Measurements from ENCODE around the gene PLEKHD1.
"Not testable (repeated sequence)": the region's sequence is repeated elsewhere in the genome, so short reads cannot be mapped to it uniquely, and the experiment has no call there.

PLEKHD1 gene

DNA sequence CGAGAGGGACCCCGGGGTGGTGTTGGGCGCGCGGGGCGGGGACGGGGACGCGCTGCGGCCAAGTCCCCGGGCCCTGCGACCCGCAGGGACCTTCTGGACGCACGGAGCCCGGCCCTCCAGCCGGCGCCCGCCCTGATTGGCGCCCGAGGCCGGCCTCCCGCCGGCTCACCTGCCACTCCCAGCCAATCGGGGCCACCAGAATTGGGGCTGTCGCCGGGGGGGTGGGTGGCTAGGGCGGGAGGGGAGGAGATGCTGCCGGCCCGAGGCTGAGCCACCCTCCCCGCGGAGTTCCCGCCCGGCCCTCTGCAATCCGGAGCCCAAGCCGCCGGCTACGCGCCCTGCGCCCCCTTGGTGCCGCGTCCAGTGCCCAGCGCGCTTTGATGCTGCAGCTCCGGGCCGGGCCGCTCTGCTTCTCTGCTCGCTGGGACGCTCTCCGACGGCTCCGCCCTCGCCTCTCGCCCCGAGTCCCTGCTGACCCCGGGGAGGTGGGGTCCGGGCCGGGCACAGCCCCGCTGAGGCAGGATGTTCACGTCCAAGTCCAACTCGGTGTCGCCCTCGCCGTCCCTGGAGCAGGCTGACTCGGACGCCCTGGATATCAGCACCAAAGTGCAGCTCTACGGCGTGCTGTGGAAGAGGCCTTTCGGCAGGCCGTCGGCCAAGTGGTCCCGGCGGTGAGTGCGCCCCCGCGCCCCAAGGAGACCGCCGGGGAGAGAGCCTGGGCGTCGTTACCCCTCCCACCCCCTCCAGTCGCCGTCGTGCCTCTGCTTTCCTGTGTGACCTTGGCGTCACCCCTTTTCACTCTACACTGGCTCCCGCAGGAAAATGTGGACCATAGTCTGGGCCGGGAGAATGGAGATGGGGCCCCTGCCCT lies at the start of gene PLEKHD1:
TSS of gene PLEKHD1 (plus strand) at position 285 of the 871 bp plus-strand sequence. CDS start at position 523, 238 bp downstream.
- DNase-seq: no peak

GRCh38 chr14:69439521-69440270 lies 44.8 kb upstream of the PLEKHD1 start:
- DNase-seq: no peak

GRCh38 chr14:69441948-69442347 lies 42.6 kb upstream of the PLEKHD1 start:
- DNase-seq: no peak

GRCh38 chr14:69443296-69443805 lies 41.2 kb upstream of the PLEKHD1 start:
- DNase-seq: no peak

DNA sequence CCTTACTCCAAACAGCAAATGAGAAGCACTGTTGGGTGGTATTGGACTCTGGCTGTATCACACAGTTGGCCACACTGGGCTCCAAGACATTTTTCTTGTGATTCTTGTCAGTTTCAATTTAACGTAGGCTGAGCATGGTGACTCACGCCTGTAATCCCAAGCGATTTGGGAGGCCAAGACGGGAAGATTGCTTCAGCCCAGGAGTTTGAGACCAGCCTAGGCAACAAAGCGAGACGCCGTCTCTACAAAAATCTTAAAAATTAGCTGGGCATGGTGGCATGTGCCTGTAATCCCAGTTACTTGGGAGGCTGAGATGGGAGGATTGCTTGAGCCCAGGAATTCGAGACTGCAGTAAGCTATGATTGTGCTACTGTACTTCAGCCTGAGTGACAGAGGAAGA lies 35.3 kb upstream of the PLEKHD1 start:
- no peak for DNase-seq

GRCh38 chr14:69451941-69452340 lies 32.6 kb upstream of the PLEKHD1 start:
- DNase-seq: no peak

DNA sequence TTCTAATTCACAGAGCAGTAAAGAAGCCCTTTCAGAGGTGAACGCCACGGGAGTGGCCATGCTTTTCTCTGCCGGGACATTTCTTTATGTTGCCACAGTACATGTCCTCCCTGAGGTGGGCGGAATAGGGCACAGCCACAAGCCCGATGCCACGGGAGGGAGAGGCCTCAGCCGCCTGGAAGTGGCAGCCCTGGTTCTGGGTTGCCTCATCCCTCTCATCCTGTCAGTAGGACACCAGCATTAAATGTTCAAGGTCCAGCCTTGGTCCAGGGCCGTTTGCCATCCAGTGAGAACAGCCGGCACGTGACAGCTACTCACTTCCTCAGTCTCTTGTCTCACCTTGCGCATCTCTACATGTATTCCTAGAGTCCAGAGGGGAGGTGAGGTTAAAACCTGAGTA lies 26.2 kb upstream of the PLEKHD1 start:
- DNase-seq: no peak

- no peak for DNase-seq
Observed at GRCh38 chr14:69459122-69459521, 25.4 kb upstream of the PLEKHD1 start.

- DNase-seq: peak; percentile 57
Observed at GRCh38 chr14:69460093-69460701, 24.3 kb upstream of the PLEKHD1 start.

DNA sequence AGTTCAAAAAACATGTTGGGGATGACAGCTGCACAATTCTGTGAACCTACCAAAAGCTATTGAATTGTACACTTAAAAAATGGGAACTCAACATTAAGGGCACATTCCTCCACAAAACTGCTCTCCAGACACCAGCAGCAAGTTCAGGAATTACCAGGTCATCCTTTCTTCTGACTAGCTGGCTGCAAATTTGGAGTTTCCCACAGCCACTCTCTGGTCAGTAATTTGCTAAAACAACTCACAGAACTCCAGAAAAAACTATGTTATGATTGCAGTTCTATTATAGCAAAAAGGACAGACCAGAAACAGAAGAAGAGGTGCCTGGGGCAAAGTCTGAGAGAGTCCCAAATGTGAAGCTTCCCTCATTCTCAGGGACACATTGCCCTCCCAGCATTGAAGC lies 20.1 kb upstream of the PLEKHD1 start:
- DNase-seq: no peak

DNA sequence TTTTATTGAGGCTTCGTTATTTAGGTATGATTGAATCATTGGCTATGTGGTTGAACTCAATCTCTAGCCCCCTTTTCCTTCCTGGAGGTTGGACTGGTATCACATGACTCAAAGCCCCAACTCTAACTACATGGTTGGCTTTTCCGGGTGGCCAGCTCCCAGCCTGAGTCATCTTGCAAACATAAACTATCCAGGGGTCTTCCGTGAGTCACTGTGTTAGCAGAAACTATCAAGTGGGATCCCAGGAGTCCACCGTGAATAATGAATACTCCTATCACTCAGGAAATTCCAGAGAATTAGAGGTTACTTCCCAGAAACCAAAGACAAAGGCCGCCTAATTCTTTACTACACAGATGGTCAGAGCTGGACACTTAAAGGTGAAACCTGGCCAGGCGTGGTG lies 19.7 kb upstream of the PLEKHD1 start:
- DNase-seq: no peak

GRCh38 chr14:69468949-69469348 lies 15.6 kb upstream of the PLEKHD1 start:
- no peak for DNase-seq

DNA sequence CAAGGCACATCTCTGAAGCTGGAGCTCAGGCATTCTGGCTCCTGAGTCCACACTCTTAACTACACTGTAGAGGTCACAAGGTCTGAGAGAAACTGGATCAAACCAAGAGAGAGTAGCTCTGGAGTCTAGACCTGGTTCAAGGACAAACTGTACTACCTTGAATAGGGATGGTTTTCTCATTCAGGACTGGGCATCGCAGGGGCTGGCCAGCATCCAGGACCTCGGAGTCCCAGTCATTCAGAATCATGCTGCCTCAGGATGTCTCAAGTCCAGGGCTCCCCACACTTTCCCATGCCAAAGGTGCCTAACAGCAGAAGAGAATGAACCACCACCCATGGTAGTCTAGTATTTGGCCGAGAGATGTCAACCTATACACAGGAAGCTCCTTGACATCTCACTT lies 13.1 kb upstream of the PLEKHD1 start:
- DNase-seq: no peak

GRCh38 chr14:69471916-69472315 lies 12.6 kb upstream of the PLEKHD1 start:
- DNase-seq: no peak

DNA sequence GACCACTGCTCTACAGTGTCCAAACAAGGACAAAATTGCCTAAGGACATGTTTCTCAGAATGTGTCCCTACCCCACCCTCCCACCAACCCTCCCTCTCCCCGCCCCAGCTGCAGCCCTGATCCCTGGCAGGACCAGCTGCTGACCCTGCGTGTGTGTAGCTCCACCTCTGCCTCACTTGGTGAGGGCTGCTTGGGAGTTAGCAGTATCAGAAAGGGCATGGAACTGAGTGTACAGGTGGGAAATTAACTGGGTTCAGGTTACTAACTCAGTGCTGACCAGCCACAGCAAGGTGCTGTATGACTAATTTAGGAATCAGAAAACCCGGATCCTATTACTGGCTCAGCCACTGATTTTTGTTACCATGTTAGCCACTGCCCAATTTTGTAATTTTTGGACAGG lies 11.3 kb upstream of the PLEKHD1 start:
- no peak for DNase-seq

DNA sequence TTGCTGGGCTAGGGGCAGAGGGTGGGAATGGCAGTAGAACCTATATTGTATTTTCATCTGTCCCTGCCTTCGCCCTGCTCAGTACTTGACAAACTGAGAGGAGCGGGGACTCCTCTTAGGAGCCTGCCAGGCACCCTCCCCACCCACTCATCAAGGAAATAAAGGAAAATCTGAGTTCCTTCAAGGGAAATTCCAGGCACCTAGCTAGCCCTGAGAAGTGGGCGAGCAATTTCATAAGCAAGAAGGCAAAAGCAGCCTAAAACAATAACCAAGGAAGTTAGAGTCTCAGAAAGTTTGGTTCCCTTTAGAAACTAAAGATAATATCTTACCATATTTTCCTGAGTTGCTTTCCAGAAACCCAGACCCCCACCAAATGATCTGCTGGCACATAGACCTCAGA lies 10.6 kb upstream of the PLEKHD1 start:
- DNase-seq: no peak

DNA sequence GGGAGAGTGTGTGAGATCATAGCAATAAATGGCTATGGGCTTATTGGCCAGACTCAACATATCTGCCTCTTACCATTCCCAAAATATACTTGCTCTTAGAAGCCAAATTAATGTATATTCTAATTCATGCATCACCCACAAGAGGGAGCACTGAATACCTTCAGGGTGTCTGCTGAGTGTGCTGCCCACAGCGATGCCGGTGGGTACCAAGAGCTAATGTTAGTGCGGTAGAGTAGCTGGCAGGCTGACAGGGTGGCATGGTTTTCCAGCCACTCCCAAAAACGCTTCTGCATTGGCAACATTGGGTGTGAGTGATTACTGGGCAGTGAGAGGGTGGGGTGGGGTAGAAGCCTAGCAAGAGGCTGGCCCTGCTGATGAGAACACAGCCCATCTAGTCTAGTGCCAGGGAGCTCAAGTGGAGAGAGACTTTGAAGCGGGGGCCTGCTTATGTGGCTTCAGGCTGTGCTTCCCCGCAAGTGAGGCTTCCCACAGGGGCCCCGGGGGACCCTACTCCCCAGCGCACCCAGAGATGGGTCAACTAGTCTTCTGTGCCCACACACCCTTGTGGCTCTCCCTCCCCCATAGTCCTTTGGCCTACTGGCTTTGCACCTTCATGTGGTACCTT lies 9.2 kb upstream of the PLEKHD1 start:
- DNase-seq: no peak

GRCh38 chr14:69476824-69477450 lies 7.6 kb upstream of the PLEKHD1 start:
- not testable (repeated sequence) for DNase-seq

GRCh38 chr14:69478055-69478454 lies 6.5 kb upstream of the PLEKHD1 start:
- DNase-seq: not testable (repeated sequence)

GRCh38 chr14:69479696-69480095 lies 4.8 kb upstream of the PLEKHD1 start:
- DNase-seq: no peak

DNA sequence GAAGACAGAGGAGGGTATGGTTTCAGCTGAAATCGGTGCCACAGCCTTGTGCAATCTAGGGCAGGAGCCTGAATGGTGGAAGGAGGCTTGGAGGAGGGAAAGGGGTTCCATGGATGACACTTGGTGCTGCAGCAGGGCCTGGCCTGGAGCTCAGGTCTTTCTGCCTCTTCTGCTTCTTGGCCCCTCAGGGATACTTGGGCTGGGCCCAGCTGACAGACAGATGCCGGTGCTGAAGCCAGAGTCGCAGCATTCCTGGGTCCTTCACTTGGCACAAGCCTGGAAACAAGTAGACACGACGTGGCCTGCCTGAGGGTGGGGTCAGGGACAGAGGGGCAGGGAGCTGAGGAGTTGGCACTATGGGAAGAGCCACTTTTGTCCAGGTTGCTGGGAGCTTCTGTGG lies 4.4 kb upstream of the PLEKHD1 start:
- DNase-seq: no peak

GRCh38 chr14:69481815-69482568 lies 2.5 kb upstream of the PLEKHD1 start:
- DNase-seq: no peak

Measured in CD4-positive, alpha-beta T cell treated with Interleukin-4 for 4 hours (primary cell).